ENCODE results near the gene MORC2. TPM values are rescaled to one million over a fixed set of nuclear protein-coding genes. Genes with fewer than 3 reads are reported as not detected.

The MORC2 gene
- total and polyA plus RNA-seq, 10 of the 15 experiments (the other 5 are each of a cell fraction or from before 2014, with no cell fraction given): 1.7 to 16.3 (median 9.0) TPM

DNA sequence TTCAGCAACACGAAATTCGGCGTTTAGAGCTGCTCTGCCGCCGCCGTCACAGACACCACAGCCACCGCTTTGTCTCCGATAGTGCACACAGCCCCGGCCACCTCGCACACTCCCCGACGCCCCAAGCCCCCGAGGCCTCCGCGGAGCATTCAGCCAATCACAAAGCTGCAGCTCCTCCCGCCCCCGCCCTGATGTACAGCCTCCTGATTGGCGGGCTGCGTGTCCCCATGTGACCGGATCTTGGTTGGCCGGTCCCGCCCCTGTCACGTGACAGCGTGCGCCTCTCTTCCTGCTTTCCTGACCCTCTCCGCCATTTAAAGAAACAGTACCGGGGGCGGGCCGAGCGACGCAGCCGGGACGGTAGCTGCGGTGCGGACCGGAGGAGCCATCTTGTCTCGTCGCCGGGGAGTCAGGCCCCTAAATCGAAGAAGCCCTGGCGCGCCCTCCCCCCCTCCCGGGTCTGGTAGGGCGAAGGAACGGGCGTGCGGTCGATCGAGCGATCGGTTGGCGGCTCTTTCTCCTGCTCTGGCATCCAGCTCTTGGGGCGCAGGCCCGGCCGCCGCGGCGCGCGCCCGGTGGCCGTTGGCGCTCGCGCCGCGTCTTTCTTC, 454 bp upstream of the MORC2 start, which contains the start of gene TUG1 (continued):
- TF ChIP-seq, protein P1, sequence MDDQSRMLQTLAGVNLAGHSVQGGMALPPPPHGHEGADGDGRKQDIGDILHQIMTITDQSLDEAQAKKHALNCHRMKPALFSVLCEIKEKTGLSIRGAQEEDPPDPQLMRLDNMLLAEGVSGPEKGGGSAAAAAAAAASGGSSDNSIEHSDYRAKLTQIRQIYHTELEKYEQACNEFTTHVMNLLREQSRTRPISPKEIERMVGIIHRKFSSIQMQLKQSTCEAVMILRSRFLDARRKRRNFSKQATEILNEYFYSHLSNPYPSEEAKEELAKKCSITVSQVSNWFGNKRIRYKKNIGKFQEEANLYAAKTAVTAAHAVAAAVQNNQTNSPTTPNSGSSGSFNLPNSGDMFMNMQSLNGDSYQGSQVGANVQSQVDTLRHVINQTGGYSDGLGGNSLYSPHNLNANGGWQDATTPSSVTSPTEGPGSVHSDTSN (IDR thresholded peaks at IDR 0.05; ENCODE audit: insufficient replicate concordance, low read depth, low read length): peak; percentile 71
- TF ChIP-seq, protein P2, sequence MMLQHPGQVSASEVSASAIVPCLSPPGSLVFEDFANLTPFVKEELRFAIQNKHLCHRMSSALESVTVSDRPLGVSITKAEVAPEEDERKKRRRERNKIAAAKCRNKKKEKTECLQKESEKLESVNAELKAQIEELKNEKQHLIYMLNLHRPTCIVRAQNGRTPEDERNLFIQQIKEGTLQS (IDR thresholded peaks at IDR 0.05; ENCODE audit: borderline replicate concordance, extremely low read depth, low read depth, low read length): peak; percentile 97
- TF ChIP-seq, protein P3, sequence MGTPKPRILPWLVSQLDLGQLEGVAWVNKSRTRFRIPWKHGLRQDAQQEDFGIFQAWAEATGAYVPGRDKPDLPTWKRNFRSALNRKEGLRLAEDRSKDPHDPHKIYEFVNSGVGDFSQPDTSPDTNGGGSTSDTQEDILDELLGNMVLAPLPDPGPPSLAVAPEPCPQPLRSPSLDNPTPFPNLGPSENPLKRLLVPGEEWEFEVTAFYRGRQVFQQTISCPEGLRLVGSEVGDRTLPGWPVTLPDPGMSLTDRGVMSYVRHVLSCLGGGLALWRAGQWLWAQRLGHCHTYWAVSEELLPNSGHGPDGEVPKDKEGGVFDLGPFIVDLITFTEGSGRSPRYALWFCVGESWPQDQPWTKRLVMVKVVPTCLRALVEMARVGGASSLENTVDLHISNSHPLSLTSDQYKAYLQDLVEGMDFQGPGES (IDR thresholded peaks at IDR 0.05): peak; percentile 42
- TF ChIP-seq FOXK2 (IDR thresholded peaks at IDR 0.05) (peak; percentile 51; the same call in 1 of the 2 replicates), CHD4 (IDR thresholded peaks at IDR 0.05) (no peak), YBX1 (IDR thresholded peaks at IDR 0.05) (no peak), KDM1A (IDR thresholded peaks at IDR 0.05; ENCODE audit: borderline replicate concordance) (no peak), STAT3 (IDR thresholded peaks at IDR 0.05; ENCODE audit: low read depth, low read length) (no peak), RBBP5 (conservative IDR thresholded peaks at IDR 0.05) (no peak), GATAD2B (conservative IDR thresholded peaks at IDR 0.05; ENCODE audit: low read depth) (peak; percentile 35)
- TF ChIP-seq, protein P4, sequence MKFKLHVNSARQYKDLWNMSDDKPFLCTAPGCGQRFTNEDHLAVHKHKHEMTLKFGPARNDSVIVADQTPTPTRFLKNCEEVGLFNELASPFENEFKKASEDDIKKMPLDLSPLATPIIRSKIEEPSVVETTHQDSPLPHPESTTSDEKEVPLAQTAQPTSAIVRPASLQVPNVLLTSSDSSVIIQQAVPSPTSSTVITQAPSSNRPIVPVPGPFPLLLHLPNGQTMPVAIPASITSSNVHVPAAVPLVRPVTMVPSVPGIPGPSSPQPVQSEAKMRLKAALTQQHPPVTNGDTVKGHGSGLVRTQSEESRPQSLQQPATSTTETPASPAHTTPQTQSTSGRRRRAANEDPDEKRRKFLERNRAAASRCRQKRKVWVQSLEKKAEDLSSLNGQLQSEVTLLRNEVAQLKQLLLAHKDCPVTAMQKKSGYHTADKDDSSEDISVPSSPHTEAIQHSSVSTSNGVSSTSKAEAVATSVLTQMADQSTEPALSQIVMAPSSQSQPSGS (IDR thresholded peaks at IDR 0.05; ENCODE audit: low read length): no peak
- TF ChIP-seq, protein P5, sequence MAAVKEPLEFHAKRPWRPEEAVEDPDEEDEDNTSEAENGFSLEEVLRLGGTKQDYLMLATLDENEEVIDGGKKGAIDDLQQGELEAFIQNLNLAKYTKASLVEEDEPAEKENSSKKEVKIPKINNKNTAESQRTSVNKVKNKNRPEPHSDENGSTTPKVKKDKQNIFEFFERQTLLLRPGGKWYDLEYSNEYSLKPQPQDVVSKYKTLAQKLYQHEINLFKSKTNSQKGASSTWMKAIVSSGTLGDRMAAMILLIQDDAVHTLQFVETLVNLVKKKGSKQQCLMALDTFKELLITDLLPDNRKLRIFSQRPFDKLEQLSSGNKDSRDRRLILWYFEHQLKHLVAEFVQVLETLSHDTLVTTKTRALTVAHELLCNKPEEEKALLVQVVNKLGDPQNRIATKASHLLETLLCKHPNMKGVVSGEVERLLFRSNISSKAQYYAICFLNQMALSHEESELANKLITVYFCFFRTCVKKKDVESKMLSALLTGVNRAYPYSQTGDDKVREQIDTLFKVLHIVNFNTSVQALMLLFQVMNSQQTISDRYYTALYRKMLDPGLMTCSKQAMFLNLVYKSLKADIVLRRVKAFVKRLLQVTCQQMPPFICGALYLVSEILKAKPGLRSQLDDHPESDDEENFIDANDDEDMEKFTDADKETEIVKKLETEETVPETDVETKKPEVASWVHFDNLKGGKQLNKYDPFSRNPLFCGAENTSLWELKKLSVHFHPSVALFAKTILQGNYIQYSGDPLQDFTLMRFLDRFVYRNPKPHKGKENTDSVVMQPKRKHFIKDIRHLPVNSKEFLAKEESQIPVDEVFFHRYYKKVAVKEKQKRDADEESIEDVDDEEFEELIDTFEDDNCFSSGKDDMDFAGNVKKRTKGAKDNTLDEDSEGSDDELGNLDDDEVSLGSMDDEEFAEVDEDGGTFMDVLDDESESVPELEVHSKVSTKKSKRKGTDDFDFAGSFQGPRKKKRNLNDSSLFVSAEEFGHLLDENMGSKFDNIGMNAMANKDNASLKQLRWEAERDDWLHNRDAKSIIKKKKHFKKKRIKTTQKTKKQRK (IDR thresholded peaks at IDR 0.05; ENCODE audit: low read depth, low read length): peak; percentile 47; the same call in 1 of the 2 replicates
- TF ChIP-seq, protein P6, sequence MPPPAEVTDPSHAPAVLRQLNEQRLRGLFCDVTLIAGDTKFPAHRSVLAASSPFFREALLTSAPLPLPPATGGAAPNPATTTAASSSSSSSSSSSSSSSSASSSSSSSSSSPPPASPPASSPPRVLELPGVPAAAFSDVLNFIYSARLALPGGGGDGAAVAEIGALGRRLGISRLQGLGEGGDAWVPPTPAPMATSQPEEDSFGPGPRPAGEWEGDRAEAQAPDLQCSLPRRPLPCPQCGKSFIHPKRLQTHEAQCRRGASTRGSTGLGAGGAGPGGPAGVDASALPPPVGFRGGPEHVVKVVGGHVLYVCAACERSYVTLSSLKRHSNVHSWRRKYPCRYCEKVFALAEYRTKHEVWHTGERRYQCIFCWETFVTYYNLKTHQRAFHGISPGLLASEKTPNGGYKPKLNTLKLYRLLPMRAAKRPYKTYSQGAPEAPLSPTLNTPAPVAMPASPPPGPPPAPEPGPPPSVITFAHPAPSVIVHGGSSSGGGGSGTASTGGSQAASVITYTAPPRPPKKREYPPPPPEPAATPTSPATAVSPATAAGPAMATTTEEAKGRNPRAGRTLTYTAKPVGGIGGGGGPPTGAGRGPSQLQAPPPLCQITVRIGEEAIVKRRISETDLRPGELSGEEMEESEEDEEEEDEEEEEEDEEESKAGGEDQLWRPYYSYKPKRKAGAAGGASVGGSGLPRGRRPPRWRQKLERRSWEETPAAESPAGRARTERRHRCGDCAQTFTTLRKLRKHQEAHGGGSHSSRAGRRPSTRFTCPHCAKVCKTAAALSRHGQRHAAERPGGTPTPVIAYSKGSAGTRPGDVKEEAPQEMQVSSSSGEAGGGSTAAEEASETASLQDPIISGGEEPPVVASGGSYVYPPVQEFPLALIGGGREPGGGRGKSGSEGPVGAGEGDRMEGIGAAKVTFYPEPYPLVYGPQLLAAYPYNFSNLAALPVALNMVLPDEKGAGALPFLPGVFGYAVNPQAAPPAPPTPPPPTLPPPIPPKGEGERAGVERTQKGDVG (CRISPR knock-in tag; IDR thresholded peaks at IDR 0.05): peak; percentile 92
- TF ChIP-seq, protein P7, sequence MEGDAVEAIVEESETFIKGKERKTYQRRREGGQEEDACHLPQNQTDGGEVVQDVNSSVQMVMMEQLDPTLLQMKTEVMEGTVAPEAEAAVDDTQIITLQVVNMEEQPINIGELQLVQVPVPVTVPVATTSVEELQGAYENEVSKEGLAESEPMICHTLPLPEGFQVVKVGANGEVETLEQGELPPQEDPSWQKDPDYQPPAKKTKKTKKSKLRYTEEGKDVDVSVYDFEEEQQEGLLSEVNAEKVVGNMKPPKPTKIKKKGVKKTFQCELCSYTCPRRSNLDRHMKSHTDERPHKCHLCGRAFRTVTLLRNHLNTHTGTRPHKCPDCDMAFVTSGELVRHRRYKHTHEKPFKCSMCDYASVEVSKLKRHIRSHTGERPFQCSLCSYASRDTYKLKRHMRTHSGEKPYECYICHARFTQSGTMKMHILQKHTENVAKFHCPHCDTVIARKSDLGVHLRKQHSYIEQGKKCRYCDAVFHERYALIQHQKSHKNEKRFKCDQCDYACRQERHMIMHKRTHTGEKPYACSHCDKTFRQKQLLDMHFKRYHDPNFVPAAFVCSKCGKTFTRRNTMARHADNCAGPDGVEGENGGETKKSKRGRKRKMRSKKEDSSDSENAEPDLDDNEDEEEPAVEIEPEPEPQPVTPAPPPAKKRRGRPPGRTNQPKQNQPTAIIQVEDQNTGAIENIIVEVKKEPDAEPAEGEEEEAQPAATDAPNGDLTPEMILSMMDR (IDR thresholded peaks at IDR 0.05 in 2 of 3, conservative IDR thresholded peaks at IDR 0.05 in 1 of 3; ENCODE audit: control insufficient read depth in 2 of 3, extremely low read depth in 1 of 3, insufficient read depth in 1 of 3, low read depth in 3 of 3, low read length in 3 of 3): no peak

Data from GM12878 (cell line).